ENCODE data around the gene FAT4.

- TF ChIP-seq CTCF (conservative IDR thresholded peaks at IDR 0.05; ENCODE audit: low read depth, low read length) (peak; percentile 64), FOS (IDR thresholded peaks at IDR 0.05; ENCODE audit: low read depth, low read length) (no peak), BHLHE40 (IDR thresholded peaks at IDR 0.05; ENCODE audit: low read depth, low read length) (no peak), POLR2A (IDR thresholded peaks at IDR 0.05; ENCODE audit: low read depth, low read length) (no peak), CHD1 (IDR thresholded peaks at IDR 0.05; ENCODE audit: low read depth, low read length) (no peak), USF2 (IDR thresholded peaks at IDR 0.05; ENCODE audit: low read depth, low read length) (no peak), NFE2L2 (IDR thresholded peaks at IDR 0.05; ENCODE audit: low read depth, low read length) (no peak), RFX5 (IDR thresholded peaks at IDR 0.05; ENCODE audit: low read depth, low read length) (no peak)
Measured at GRCh38 chr4:125283707-125284279, 31.0 kb upstream of the FAT4 start.
